ENCODE results near the gene TC2N. TPM values are rescaled to one million over a fixed set of nuclear protein-coding genes. Genes with fewer than 3 reads are reported as not detected.
"Not testable (repeated sequence)": the region's sequence is repeated elsewhere in the genome, so short reads cannot be mapped to it uniquely, and the experiment has no call there.

The TC2N gene
- total RNA-seq (ENCODE audit: insufficient read depth, low replicate concordance): 7.7 TPM

DNA sequence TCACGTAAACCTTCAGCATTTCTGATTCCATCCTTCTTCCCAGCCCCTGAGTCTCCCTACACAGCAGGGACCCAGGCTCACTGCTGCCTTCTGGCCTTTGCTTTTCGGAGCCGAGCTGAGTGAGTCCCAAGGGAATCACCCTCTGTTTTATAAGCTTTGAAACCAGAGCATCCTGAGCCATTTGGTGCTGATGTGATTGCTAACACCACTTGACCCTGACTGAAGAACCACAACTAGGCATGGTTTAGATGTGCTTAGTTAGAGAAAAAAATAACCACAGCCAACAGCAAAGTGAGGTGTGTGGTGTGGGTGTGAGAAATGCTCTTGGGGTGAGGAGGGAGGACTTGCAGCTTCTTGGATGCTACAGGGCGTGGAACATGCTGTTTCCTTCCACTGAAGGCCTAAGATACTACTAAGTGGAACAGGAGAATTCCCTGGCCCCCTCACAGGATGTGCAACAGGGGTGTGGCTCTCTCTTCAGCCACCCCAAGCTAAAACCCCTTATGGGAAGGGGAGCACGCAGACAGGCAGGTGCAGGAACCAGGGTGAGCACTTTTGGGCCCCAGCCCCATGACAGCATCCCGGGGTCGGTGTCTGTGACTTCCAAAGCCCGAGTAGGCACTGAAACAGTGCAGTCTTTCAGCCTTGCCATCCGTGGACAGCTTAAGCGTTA is at the start of gene TC2N:
Gene TC2N, minus strand, starts transcription at position 221 of the 673 bp plus-strand sequence. CDS start 53,767 bp downstream, outside the sequence.
- DNase-seq (ENCODE audit: low spot score): no peak

GRCh38 chr14:91912035-91912434 is 44.7 kb upstream of the TC2N start:
- DNase-seq (ENCODE audit: low spot score): no peak

- DNase-seq (ENCODE audit: low spot score): no peak
These were observed 44.2 kb upstream of the TC2N start for GRCh38 chr14:91911474-91912032.

- no peak for DNase-seq (ENCODE audit: low spot score)
These were observed 42.9 kb upstream of the TC2N start for GRCh38 chr14:91910196-91910595.

- no peak for DNase-seq (ENCODE audit: low spot score)
These were observed 39.0 kb upstream of the TC2N start for GRCh38 chr14:91906374-91906773.

GRCh38 chr14:91904956-91905645 is 37.8 kb upstream of the TC2N start:
- no peak for DNase-seq (ENCODE audit: low spot score)

GRCh38 chr14:91904483-91904882 is 37.1 kb upstream of the TC2N start:
- no peak for DNase-seq (ENCODE audit: low spot score)

DNA sequence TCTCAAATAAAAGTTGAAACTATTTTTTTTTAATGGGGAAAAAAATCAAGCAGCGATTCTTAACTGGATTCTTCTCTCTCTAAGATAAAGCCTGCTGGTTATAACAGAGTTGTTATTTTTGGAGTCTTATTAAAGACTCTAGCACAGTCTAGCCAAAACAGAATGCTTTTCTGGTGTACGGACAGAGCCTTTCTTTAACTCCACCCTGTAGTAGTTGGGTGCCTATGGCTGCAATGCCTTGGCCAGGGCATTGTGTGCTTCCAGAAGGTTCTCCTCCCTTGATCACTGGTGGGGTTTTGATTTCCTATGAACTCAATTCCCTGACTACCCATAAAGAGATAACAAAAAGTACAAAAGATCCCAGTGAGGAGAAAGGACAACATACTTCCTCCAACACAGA is 35.7 kb upstream of the TC2N start:
- DNase-seq (ENCODE audit: low spot score): no peak

- no peak for DNase-seq (ENCODE audit: low spot score)
These were observed 35.0 kb upstream of the TC2N start for GRCh38 chr14:91902336-91902735.

GRCh38 chr14:91901449-91902226 is 34.3 kb upstream of the TC2N start:
- no peak for DNase-seq (ENCODE audit: low spot score)

DNA sequence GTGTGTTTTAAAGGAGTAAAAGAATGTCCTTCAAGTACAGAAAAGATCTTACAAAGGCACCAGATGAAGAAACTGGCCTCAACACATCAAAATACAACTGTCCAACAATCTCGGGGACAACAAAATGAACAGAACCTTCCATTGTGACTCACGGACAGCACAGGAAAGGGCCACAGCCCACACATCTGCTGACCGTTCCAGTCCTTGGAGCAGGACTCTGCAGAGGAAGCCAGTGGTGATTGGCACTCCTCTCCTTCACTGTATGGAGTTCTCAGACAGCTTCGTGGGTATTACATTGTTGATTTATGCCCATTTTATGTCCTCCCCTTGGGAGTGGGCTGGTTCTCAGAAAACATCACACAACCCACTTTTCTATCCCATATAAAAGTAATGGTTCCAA is 32.5 kb upstream of the TC2N start:
- no peak for DNase-seq (ENCODE audit: low spot score)

DNA sequence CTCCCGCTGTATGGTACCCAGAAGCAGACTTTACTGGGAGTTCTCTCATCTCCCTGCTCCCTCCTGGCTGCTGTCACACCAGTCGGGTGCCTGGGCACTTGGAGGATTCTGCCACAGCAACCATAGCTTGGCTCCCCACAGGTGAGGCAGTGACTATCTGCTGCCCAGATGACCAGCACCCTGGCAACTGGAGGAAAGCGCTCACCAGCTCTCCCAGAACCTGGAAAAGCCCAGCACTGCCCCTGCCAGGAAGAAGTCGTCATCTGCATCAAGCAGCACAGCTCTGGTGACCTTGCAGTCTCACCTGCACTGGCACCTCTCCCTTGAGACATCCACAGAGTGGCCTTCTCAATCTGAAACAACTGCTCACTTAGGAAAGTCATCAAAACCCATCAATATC is 31.9 kb upstream of the TC2N start:
- DNase-seq (ENCODE audit: low spot score): no peak

GRCh38 chr14:91898372-91898771 is 31.0 kb upstream of the TC2N start:
- peak; percentile 13 for DNase-seq (ENCODE audit: low spot score)

DNA sequence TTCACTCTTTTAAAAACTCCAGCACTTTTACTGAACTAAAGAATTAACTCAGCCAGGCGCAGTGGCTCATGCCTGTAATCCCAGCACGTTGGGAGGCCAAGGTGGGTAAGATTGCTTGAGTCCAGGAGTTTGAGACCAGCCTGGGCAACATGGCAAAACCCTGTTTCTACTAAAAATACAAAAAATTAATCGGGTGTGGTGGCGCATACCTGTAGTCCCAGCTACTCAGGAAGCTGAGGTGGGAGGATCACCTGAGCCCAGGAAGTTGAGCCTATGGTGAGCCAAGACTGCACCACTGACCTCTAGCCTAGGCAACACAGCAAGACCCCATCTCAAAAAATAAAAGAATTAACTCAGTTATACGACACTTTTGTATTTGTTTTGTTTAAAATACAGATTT is 30.4 kb upstream of the TC2N start:
- DNase-seq (ENCODE audit: low spot score): not testable (repeated sequence)

- DNase-seq (ENCODE audit: low spot score): peak; percentile 72
These were observed 29.9 kb upstream of the TC2N start for GRCh38 chr14:91897106-91897701.

DNA sequence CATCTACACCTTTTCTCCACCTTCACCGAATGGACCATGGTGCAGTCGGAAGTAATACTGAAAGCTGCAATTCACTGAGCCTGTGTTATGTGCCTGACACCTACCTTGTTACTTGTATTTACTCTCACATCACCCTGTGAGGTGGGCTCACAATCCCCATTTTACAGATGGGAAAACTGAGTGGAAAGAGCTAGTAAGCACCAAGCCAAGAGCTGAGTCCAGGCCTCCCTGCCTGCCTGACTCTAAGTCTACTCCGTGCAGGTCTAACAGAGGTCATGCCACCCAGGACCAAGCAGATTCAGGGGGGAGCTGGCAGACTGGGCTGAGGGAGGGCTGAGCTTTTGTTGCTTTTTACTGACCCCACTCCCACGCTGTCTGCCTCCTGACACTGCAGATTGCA is 29.1 kb upstream of the TC2N start:
- no peak for DNase-seq (ENCODE audit: low spot score)

DNA sequence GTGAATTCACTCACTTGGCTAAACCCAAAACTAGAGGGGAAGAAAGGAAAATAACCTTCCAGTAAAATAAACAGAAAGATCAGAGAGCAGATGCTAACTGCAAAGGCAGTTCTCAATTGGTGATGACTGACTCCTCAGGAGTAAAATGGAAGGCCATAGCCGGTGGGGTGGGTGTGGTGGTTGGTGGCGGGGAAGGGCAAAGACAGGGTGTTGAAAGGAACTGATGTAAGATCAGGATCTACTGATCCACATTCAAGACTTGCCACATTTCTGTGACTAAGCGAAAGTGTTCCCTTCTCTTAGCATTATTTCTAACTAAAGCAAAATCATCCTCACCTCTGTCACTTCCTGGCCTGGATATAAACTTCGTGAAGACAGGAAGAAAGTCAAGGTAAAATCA is 26.3 kb upstream of the TC2N start:
- no peak for DNase-seq (ENCODE audit: low spot score)

GRCh38 chr14:91893007-91893406 is 25.7 kb upstream of the TC2N start:
- peak; percentile 15 for DNase-seq (ENCODE audit: low spot score)

DNA sequence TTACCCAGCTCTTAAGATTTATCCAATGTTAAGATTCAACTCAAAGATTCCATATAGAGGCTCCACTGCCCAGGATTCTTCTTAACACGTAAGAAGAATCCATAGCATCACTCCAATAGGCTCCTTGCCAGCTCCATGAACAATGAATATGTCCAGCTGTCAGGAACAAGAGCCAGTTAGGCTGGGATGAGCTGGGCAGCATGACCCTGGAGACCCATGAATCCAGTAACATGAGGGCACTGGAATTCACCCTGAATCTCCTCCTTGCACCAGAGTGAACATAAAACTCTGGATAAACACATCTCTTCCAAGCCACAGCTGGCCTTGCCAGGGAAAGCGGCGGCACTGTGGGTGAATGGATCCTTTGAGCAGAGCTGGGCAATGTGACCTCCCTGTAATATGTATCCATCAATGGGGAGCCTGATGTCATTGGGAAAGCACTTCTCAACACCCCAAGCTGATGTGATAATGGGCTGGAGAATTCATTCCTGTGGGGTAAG is 24.4 kb upstream of the TC2N start:
- DNase-seq (ENCODE audit: low spot score): no peak

- no peak for DNase-seq (ENCODE audit: low spot score)
These were observed 23.8 kb upstream of the TC2N start for GRCh38 chr14:91891101-91891500.

DNA sequence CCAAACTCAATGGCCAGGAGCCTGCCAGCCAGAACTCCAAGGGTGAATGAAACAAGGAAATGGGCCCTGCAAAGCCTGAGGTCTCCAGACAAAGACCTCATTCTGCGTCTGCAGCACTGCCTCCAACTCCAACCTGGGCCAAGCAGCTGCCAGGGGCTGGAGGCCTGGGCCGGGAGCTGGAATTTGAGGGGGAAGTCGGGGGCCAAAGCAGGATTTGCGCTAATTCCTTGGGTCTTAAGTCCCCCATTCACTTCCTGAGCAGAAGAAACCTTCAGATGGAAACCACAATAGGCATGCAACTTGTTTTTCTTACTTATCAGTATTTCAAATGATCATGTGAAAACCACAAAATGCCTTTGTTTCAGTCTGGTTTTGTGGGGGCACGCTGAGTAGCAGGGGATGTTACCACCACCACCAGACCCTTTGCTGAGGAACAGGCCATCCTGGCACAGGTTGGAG is 23.0 kb upstream of the TC2N start:
- DNase-seq (ENCODE audit: low spot score): no peak
